K562 (cell line): ENCODE measurements around the gene TLR8. TPM values are rescaled to one million over a fixed set of nuclear protein-coding genes. Genes with fewer than 3 reads are reported as not detected.

Source experiments
- ATAC-seq: fragments of 200-7000 bp; cut with Tn5 transposase; 3 replicates; pipeline ENCODE4 v1.9.1; 2020; ENCODE audit warnings: moderate library complexity
- BruUV-seq: library from RNA; stranded (reverse); fragments of 400-500 nt; replicated peaks from 2 replicates; lab custom pipeline; 2021; lab: Mats Ljungman, UMichigan
- CTCF ChIA-PET: fragments of 300-600 bp; formaldehyde crosslinking; extraction: SDS; loops from one replicate; lab custom pipeline; 2021; ENCODE audit warnings: low intra/inter-chr PET ratio; lab: Yijun Ruan, JAX
- POLR2A ChIA-PET: fragments of 300-600, 350-650 bp; sonication (Branson Sonifier 250); formaldehyde crosslinking; extraction: SDS; loops from one replicate; lab custom pipeline; 2021; ENCODE audit warnings: antibody characterized with exemption, inconsistent platforms; lab: Yijun Ruan, JAX
- DNase-seq, 4 experiments: peaks; one replicate each; pipeline versions ENCODE4 v3.0.0 to v3.0.0-alpha.2; 2011 to 2018; ENCODE audit warnings: low spot score in 3 of 4, mixed read lengths in 3 of 4; ENCODE audit errors: extremely low read depth in 1 of 4
- FAIRE-seq: peaks from 2 replicates; lab custom pipeline; 2011; peaks lifted over from hg19 to GRCh38; lab: Jason Lieb, UNC
- H2AFZ ChIP-seq: 2 replicates; pipeline ENCODE4 v1.6.0; 2011; ENCODE audit warnings: low read depth, low read length, control low read depth, inconsistent platforms
- H3K27ac ChIP-seq: fragments of 200-600 bp; 3 replicates; pipeline ENCODE4 v1.8.0; 2011; ENCODE audit warnings: low read depth, mild to moderate bottlenecking, control low read depth, inconsistent platforms, low read length, moderate library complexity, mixed read lengths; ENCODE audit errors: extremely low read depth
- H3K27me3 ChIP-seq, 2 experiments: fragments of 300-600 bp in 1 of 2; 2 replicates in 1 of 2; 3 replicates in 1 of 2; pipeline versions ENCODE4 v1.6.0 to v1.8.0; 2011; ENCODE audit warnings: inconsistent platforms in 2 of 2, low read length in 2 of 2, mild to moderate bottlenecking in 1 of 2, mixed read lengths in 1 of 2, moderate library complexity in 1 of 2; ENCODE audit not compliant: control insufficient read depth in 2 of 2, insufficient read depth in 2 of 2
- H3K36me3 ChIP-seq: fragments of 300-600 bp; 3 replicates; pipeline ENCODE4 v1.8.0; 2011; ENCODE audit warnings: mild to moderate bottlenecking, low read length, inconsistent platforms; ENCODE audit not compliant: control insufficient read depth, insufficient read depth
- H3K4me1 ChIP-seq, 2 experiments: fragments of 200-600 bp in 1 of 2; replicated peaks in 1 of 2; 2 replicates in 1 of 2; 3 replicates in 1 of 2; pipeline versions ENCODE4 v1.5.1 to v1.8.0; 2011; ENCODE audit warnings: inconsistent platforms in 2 of 2, low read length in 2 of 2, mild to moderate bottlenecking in 1 of 2, mixed read lengths in 1 of 2, moderate library complexity in 1 of 2; ENCODE audit not compliant: control insufficient read depth in 2 of 2, insufficient read depth in 2 of 2
- H3K4me2 ChIP-seq: 2 replicates; pipeline ENCODE4 v1.6.1; 2011; ENCODE audit warnings: low read length, control low read depth, inconsistent platforms, mixed read lengths; ENCODE audit not compliant: insufficient read depth
- H3K4me3 ChIP-seq: fragments of 200-600 bp; sonication (generic), shearing (Covaris generic); 2 replicates; pipeline ENCODE4 v1.5.1; 2016; ENCODE audit warnings: control low read depth, inconsistent platforms
- H3K79me2 ChIP-seq: fragments of 200-600 bp; 3 replicates; pipeline ENCODE4 v1.8.0; 2011; ENCODE audit warnings: low read length, inconsistent platforms; ENCODE audit not compliant: control insufficient read depth, insufficient read depth
- H3K9ac ChIP-seq, 2 experiments: 2 replicates each; pipeline versions ENCODE4 v1.6.0 to v1.6.1; 2011; ENCODE audit warnings: low read depth in 2 of 2, low read length in 2 of 2, control low read depth in 1 of 2, inconsistent platforms in 1 of 2, mild to moderate bottlenecking in 1 of 2, mixed read lengths in 1 of 2; ENCODE audit not compliant: insufficient read depth in 1 of 2
- H3K9me1 ChIP-seq: one replicate; pipeline ENCODE4 v1.6.0; 2011; ENCODE audit warnings: inconsistent platforms, mild to moderate bottlenecking, low read length, moderate library complexity; ENCODE audit not compliant: control insufficient read depth, insufficient read depth
- H3K9me3 ChIP-seq: replicated peaks from 2 replicates; pipeline ENCODE4 v1.5.1; 2011; ENCODE audit warnings: low read depth, low read length, inconsistent platforms; ENCODE audit not compliant: control insufficient read depth, insufficient read depth
- H4K20me1 ChIP-seq: replicated peaks from 2 replicates; pipeline ENCODE4 v1.6.1; 2011; ENCODE audit warnings: low read length, inconsistent platforms, mixed read lengths; ENCODE audit not compliant: control insufficient read depth, insufficient read depth
- ADNP ChIP-seq: fragments of 200-800 bp; sonication (Bioruptor generic); IDR thresholded peaks from 2 replicates; pipeline ENCODE4 v1.6.1; 2016; ENCODE audit warnings: missing genetic modification characterization, missing compliant biosample characterization
- ARID3A ChIP-seq: IDR thresholded peaks from 2 replicates; pipeline ENCODE4 v1.6.1; 2012; ENCODE audit warnings: low read depth, low read length, improper control_type of control experiment, borderline replicate concordance
- GATAD2A ChIP-seq: fragments of 450-650 bp; IDR thresholded peaks from 2 replicates; pipeline ENCODE4 v1.6.1; 2017
- GTF2F1 ChIP-seq: IDR thresholded peaks from 2 replicates; pipeline ENCODE4 v1.6.1; 2011; ENCODE audit warnings: low read depth, low read length, improper control_type of control experiment
- HIVEP1 ChIP-seq: fragments of 250-450 bp; sonication (Bioruptor Pico); IDR thresholded peaks from 2 replicates; pipeline ENCODE4 v1.4.0; 2020; ENCODE audit warnings: mild to moderate bottlenecking
- HOMEZ ChIP-seq: fragments of 250-450 bp; sonication (Bioruptor Pico); IDR thresholded peaks from 2 replicates; pipeline ENCODE4 v1.4.0; 2020; ENCODE audit warnings: mild to moderate bottlenecking, moderate library complexity
- RBM25 ChIP-seq: fragments of 200-400 bp; formaldehyde crosslinking; IDR thresholded peaks from 2 replicates; pipeline ENCODE4 v1.6.1; 2018; ENCODE audit warnings: low read length, low read depth, moderate library complexity; ENCODE audit not compliant: severe bottlenecking
- TAF1 ChIP-seq: IDR thresholded peaks from 2 replicates; pipeline ENCODE4 v1.6.1; 2011; ENCODE audit warnings: mild to moderate bottlenecking, low read length, moderate library complexity; ENCODE audit not compliant: insufficient read depth, control insufficient read depth, severe bottlenecking; ENCODE audit errors: extremely low read depth
- TSC22D4 ChIP-seq: fragments of 450-650 bp; IDR thresholded peaks from 2 replicates; pipeline ENCODE4 v1.6.1; 2016; ENCODE audit warnings: missing genetic modification characterization, missing biosample characterization, control low read depth
- WGBS: fragments of 100-300 bp; shearing (Covaris generic); methylation state at CpG from one replicate; pipeline ENCODE4 v1.1.6; 2016; ENCODE audit warnings: low coverage, mixed read lengths; ENCODE audit not compliant: insufficient coverage; ENCODE audit errors: missing lambda C conversion rate; 5-methylcytosine and 5-hydroxymethylcytosine counted together
- in situ Hi-C: fragments of 300-500 bp; cut with MboI; formaldehyde crosslinking; loops from 4 replicates; pipeline ENCODE4 v1.15.0; 2018; ENCODE audit warnings: inconsistent platforms, mixed read lengths
- intact Hi-C: fragments of 100-400 bp; cut with micrococcal nuclease; formaldehyde crosslinking; loops from 2 replicates; pipeline ENCODE4 v1.14.2; 2022
- polyA plus RNA-seq, 8 experiments: library from polyadenylated mRNA; depleted of rRNA in 4 of 8; stranded (reverse) in 5 of 8; unstranded in 3 of 8; fragments of >200 nt; fragmentation: Nextera tagmentation in 2 of 8; fragmentation: Illumina TruSeq in 1 of 8; extraction: Ambion mirVana in 2 of 8; extraction: Trizol in 1 of 8; gene quantifications; 2 replicates each; pipeline versions ENCODE4 v1.2.1 to v1.2.3, GENCODE V29; 2011 to 2014; ENCODE audit warnings: inconsistent platforms in 1 of 8, missing spikeins in 1 of 8
- total RNA-seq, 7 experiments: library from RNA; depleted of rRNA in 6 of 7; stranded (reverse); fragments of >200 nt in 6 of 7; fragmentation: Illumina TruSeq in 2 of 7; extraction: Trizol in 2 of 7; gene quantifications; 2 replicates each; pipeline versions ENCODE4 v1.2.1 to v1.2.3, GENCODE V29; 2011 to 2021; ENCODE audit warnings: low replicate concordance in 1 of 7
- TF ChIP-seq, protein P1 (sequence below): fragments of 250-450 bp; sonication (Bioruptor Pico); IDR thresholded peaks from 2 replicates; pipeline ENCODE4 v1.8.0; 2021; ENCODE audit warnings: mild to moderate bottlenecking, moderate library complexity

TLR8 gene
- total and polyA plus RNA-seq, 9 of the 15 experiments (the other 6 are each of a cell fraction or from before 2014, with no cell fraction given): not detected

GRCh38 chrX:12956704-12957534, 50.5 kb downstream of the TLR8 start (continued):
- TF ChIP-seq HOMEZ (CRISPR knock-in tag) (no peak), TSC22D4 (tag) (no peak), HIVEP1 (CRISPR knock-in tag) (no peak), GTF2F1 (no peak), GATAD2A (no peak)

DNA sequence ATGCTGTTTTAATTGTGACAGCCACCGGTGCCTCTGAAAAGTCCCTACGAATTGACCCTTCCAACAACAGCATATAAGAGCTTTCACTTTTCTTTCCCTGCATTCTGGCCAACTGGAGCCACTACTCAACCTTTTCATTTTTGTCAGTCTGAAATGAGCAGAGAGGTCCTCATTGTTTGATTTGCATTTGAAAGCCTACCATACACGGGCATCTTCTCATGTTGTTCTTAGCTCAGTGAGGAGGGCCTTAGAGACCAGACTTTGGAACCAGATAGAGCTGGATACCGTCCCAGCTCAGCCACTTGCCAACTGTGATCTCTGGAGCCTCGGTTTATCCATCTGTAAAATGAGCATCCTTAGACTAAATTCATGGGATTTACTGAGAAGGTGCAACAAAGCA, 51.6 kb downstream of the TLR8 start:
- ChIA-PET CTCF (no interaction called here), POLR2A (interaction anchor here (2.7 to 3.1 kb wide), 2 partner anchors 17 to 20 kb away, joined by 7 to 31 read pairs; partner anchors contain the start of gene TMSB4X)
- H4K20me1 ChIP-seq: no peaks in the 10 kb centered on the region
- no peak overlapping the region for H2AFZ ChIP-seq
- 75% methylated on average over 5 of the region's 5 CpGs for WGBS
- no peaks in the 10 kb centered on the region for H3K9me3 ChIP-seq
- no TSS peak for BruUV-seq
- H3K27ac ChIP-seq: peak overlapping the region; percentile 99; the same call in 2 of the 3 replicates
- in situ Hi-C loops: loop anchor here (25.0 kb wide), 1 partner anchor 704 kb away; the partner anchor contains the start of gene TCEANC
- H3K36me3 ChIP-seq: peaks cover 13% of the 10 kb centered on the region; the same call in 2 of the 3 replicates
- DNase-seq (peak in 1 of 4 experiments; percentile 1), ATAC-seq (no peak), FAIRE-seq (no peak)
- TF ChIP-seq RBM25: peak; percentile 54
- 0 out of 2 replicates have a peak, but pooled peaks have one; percentile 4 for TF ChIP-seq ADNP (tag)
- TF ChIP-seq, protein P1, sequence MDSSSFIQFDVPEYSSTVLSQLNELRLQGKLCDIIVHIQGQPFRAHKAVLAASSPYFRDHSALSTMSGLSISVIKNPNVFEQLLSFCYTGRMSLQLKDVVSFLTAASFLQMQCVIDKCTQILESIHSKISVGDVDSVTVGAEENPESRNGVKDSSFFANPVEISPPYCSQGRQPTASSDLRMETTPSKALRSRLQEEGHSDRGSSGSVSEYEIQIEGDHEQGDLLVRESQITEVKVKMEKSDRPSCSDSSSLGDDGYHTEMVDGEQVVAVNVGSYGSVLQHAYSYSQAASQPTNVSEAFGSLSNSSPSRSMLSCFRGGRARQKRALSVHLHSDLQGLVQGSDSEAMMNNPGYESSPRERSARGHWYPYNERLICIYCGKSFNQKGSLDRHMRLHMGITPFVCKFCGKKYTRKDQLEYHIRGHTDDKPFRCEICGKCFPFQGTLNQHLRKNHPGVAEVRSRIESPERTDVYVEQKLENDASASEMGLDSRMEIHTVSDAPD (CRISPR knock-in tag): no peak
- TF ChIP-seq TAF1: no peak
- TF ChIP-seq ARID3A: no peak
- peaks cover 13% of the 10 kb centered on the region for H3K79me2 ChIP-seq
- H3K4me3 ChIP-seq: no peak overlapping the region
- peak overlapping the region in 1 of 2 experiments; percentile 12; a peak in 1 of 4 replicates for H3K9ac ChIP-seq
- H3K4me2 ChIP-seq: no peak overlapping the region
- H3K9me1 ChIP-seq: no peaks in the 10 kb centered on the region
- H3K4me1 ChIP-seq: peaks cover 31 to 50% of the 10 kb centered on the region in 2 experiments
- intact Hi-C loops: loop anchor here (10.0 kb wide), 1 partner anchor 687 kb away; no protein-coding TSS in a partner anchor
- H3K27me3 ChIP-seq: no peaks in the 10 kb centered on the region
